ENCODE data around the gene MIP.
"Not testable (repeated sequence)": the region's sequence is repeated elsewhere in the genome, so short reads cannot be mapped to it uniquely, and the experiment has no call there.

Gene MIP

GRCh38 chr12:56408799-56409417 lies 45.5 kb downstream of the MIP start:
- TF ChIP-seq CTCF (conservative IDR thresholded peaks at IDR 0.05; ENCODE audit: control insufficient read depth, insufficient read depth, low read depth, low read length): no peak

GRCh38 chr12:56404227-56404626 lies 50.2 kb downstream of the MIP start:
- DNase-seq (ENCODE audit: low read depth); H3K4me3 ChIP-seq (ENCODE audit: control insufficient read depth, low read depth, low read length): not testable (repeated sequence)

More at GRCh38 chr12:56408799-56409417, 45.5 kb downstream of the MIP start:
- H3K4me3 ChIP-seq (ENCODE audit: control insufficient read depth, low read depth, low read length): no peak overlapping the region
- no peak for DNase-seq (ENCODE audit: low read depth)

GRCh38 chr12:56401612-56402011 lies 52.8 kb downstream of the MIP start:
- not testable (repeated sequence) for H3K4me3 ChIP-seq (ENCODE audit: control insufficient read depth, low read depth, low read length); DNase-seq (ENCODE audit: low read depth)

GRCh38 chr12:56401125-56401524 lies 53.3 kb downstream of the MIP start:
- not testable (repeated sequence) for H3K4me3 ChIP-seq (ENCODE audit: control insufficient read depth, low read depth, low read length)

More at GRCh38 chr12:56401125-56401524, 53.3 kb downstream of the MIP start:
- DNase-seq (ENCODE audit: low read depth): not testable (repeated sequence)

Data from fibroblast of mammary gland (primary cell).